HUES48 (cell line): ENCODE results near the gene ZBTB7C.

Experiments used
- H3K27ac ChIP-seq: one replicate; pipeline ENCODE4 v1.7.0; 2013; ENCODE audit warnings: low read depth, low read length, inconsistent platforms
- H3K27me3 ChIP-seq: 2 replicates; pipeline ENCODE4 v1.6.1; 2013; ENCODE audit warnings: mild to moderate bottlenecking, low read length; ENCODE audit not compliant: control insufficient read depth, insufficient read depth
- H3K36me3 ChIP-seq: 2 replicates; pipeline ENCODE4 v1.6.1; 2013; ENCODE audit warnings: low read length; ENCODE audit not compliant: control insufficient read depth, insufficient read depth
- H3K4me1 ChIP-seq: 2 replicates; pipeline ENCODE4 v1.6.1; 2013; ENCODE audit warnings: mild to moderate bottlenecking, low read length; ENCODE audit not compliant: control insufficient read depth, insufficient read depth
- H3K4me3 ChIP-seq: 2 replicates; pipeline ENCODE4 v1.5.1; 2013; ENCODE audit warnings: mild to moderate bottlenecking, low read depth, low read length
- H3K9ac ChIP-seq: 2 replicates; pipeline ENCODE4 v1.6.1; 2013; ENCODE audit warnings: mild to moderate bottlenecking, low read depth, low read length, moderate library complexity
- H3K9me3 ChIP-seq: 2 replicates; pipeline ENCODE4 v1.6.1; 2013; ENCODE audit warnings: low read length; ENCODE audit not compliant: control insufficient read depth, insufficient read depth

Gene ZBTB7C

GRCh38 chr18:48028696-48029095, 380.5 kb downstream of the ZBTB7C start:
- H3K9me3 ChIP-seq, result no peaks in the 10 kb centered on the region
- H3K9ac ChIP-seq, result no peak overlapping the region
- no peaks in the 10 kb centered on the region for H3K27me3 ChIP-seq
- peaks cover 8% of the 10 kb centered on the region; the same call in 1 of the 2 replicates for H3K4me1 ChIP-seq
- no peak overlapping the region for H3K27ac ChIP-seq
- H3K36me3 ChIP-seq, result no peaks in the 10 kb centered on the region
- no peak overlapping the region for H3K4me3 ChIP-seq

- no peak overlapping the region for H3K4me3 ChIP-seq
- peaks cover 8% of the 10 kb centered on the region; the same call in 1 of the 2 replicates for H3K4me1 ChIP-seq
- H3K9ac ChIP-seq, result no peak overlapping the region
- no peaks in the 10 kb centered on the region for H3K27me3 ChIP-seq
- H3K9me3 ChIP-seq, result no peaks in the 10 kb centered on the region
- H3K36me3 ChIP-seq, result no peaks in the 10 kb centered on the region
- H3K27ac ChIP-seq, result no peak overlapping the region
These were observed 381.1 kb downstream of the ZBTB7C start for GRCh38 chr18:48028081-48028480.

DNA sequence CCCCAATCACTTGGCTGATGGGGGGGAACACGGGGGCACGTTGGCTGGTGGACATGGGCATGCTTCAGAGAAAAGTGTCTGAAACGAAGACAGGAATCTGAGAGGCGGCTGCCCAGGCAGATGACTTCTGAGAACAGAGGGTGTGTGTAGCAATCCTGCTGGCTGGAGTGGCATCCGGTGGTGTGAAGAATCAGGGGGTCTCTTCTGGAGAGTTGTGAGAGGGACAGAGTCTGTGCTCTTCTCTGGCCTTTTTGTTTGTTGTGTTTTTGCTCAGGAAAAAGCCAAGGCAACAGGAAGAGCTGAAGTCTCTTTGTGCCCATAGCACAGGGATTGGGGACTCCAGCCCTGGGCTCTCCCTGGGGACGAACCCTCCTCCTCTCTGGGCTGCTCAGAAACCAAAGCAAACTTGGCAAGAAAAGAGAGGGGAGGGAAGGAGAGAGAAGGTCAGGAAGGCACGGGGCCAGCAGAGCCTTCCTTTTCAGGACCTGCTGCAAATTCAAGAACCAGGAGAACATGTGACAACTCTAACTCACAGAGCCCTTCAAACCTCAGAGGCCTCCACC, 381.7 kb downstream of the ZBTB7C start:
- Histone ChIP-seq H3K9me3 (no peaks in the 10 kb centered on the region), H3K27me3 (no peaks in the 10 kb centered on the region), H3K4me1 (peaks cover 11% of the 10 kb centered on the region; the same call in 1 of the 2 replicates), H3K27ac (no peak overlapping the region), H3K4me3 (no peak overlapping the region), H3K36me3 (no peaks in the 10 kb centered on the region), H3K9ac (no peak overlapping the region)

DNA sequence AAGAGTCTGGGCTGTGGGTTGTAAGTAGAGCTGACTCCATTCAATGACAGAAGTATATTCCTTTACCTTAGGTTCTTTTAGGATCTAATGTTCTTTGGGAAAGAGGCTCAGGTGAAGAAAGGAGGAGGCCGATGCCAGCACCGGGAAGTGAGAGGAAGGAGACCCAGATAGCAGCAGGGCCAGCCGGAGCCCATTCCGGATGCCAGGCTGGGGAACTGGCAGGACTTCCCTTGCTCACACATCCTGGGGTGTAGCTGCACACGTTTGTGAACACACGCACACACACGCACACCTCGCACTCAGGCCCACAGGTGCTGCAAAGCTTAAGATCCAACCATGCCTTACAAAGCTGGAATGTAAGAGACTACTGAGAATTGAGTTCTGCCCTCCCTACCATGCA, 383.0 kb downstream of the ZBTB7C start:
- Histone ChIP-seq H3K36me3 (no peaks in the 10 kb centered on the region), H3K9ac (no peak overlapping the region), H3K9me3 (no peaks in the 10 kb centered on the region), H3K4me3 (no peak overlapping the region), H3K27me3 (peaks cover 4% of the 10 kb centered on the region; the same call in 1 of the 2 replicates), H3K4me1 (peaks cover 9% of the 10 kb centered on the region), H3K27ac (no peak overlapping the region)

GRCh38 chr18:48024881-48025660, 384.1 kb downstream of the ZBTB7C start:
- Histone ChIP-seq H3K4me3 (no peak overlapping the region), H3K4me1 (peaks cover 8% of the 10 kb centered on the region), H3K27me3 (peaks cover 4% of the 10 kb centered on the region; the same call in 1 of the 2 replicates), H3K9ac (no peak overlapping the region), H3K9me3 (no peaks in the 10 kb centered on the region), H3K27ac (no peak overlapping the region), H3K36me3 (no peaks in the 10 kb centered on the region)

DNA sequence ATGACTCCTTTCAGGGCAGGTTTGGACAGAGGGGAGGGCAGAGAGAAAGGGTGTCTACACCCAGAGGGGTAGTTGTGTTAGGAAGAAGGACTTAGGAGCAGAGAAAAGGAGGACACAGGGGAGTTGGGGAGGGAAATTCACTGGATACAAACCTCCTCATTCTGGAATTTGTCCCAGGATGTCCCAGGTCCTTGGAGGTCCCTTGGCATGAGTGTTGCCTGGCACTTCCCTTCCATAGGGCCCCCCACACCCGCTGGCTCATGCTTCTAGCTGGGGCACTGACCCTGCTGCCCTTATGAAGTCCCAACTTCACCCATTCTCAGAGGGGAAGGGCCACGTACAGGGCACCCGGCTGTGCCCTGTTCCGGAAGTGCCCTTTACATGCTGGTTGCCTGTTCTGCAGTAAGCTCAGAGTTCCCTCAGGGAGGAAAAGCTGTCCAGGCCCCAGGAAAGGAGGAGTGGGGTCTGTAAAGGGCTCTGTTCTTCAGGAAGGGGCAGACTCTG, 385.1 kb downstream of the ZBTB7C start:
- no peak overlapping the region for H3K27ac ChIP-seq
- H3K27me3 ChIP-seq, result peaks cover 4% of the 10 kb centered on the region; the same call in 1 of the 2 replicates
- peaks cover 8% of the 10 kb centered on the region for H3K4me1 ChIP-seq
- no peaks in the 10 kb centered on the region for H3K9me3 ChIP-seq
- H3K4me3 ChIP-seq, result no peak overlapping the region
- H3K9ac ChIP-seq, result no peak overlapping the region
- no peaks in the 10 kb centered on the region for H3K36me3 ChIP-seq

- Histone ChIP-seq H3K27ac (no peak overlapping the region), H3K4me1 (peaks cover 8% of the 10 kb centered on the region), H3K9me3 (no peaks in the 10 kb centered on the region)
These were observed 385.7 kb downstream of the ZBTB7C start for GRCh38 chr18:48023334-48024008.

GRCh38 chr18:48022531-48023329, 386.5 kb downstream of the ZBTB7C start:
- Histone ChIP-seq H3K9ac (no peak overlapping the region), H3K27me3 (peaks cover 4% of the 10 kb centered on the region; the same call in 1 of the 2 replicates), H3K4me3 (no peak overlapping the region), H3K36me3 (no peaks in the 10 kb centered on the region), H3K4me1 (peaks cover 8% of the 10 kb centered on the region), H3K27ac (no peak overlapping the region), H3K9me3 (no peaks in the 10 kb centered on the region)

More at GRCh38 chr18:48023334-48024008, 385.7 kb downstream of the ZBTB7C start:
- H3K4me3 ChIP-seq, result no peak overlapping the region
- no peak overlapping the region for H3K9ac ChIP-seq
- no peaks in the 10 kb centered on the region for H3K36me3 ChIP-seq
- H3K27me3 ChIP-seq, result peaks cover 4% of the 10 kb centered on the region; the same call in 1 of the 2 replicates

DNA sequence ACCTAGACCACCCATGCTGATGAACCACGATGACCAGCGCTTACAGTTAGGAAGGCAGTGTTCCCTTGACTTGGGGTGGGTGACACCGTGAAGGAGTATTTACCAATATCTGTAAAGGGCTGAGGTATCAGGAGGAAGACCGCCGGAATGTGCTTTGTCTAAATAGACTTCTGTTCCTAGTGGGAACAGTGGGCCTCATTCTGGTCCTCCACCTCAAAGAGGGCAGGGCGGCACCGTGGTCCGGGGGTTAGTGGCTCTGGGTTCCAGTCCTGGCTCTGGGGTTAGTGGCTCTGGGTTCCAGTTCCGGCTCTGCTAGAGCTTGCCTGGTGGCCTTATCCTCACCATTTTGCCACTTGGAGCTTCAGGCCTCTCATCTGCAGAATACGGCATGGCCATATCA, 387.2 kb downstream of the ZBTB7C start:
- H3K9ac ChIP-seq, result no peak overlapping the region

DNA sequence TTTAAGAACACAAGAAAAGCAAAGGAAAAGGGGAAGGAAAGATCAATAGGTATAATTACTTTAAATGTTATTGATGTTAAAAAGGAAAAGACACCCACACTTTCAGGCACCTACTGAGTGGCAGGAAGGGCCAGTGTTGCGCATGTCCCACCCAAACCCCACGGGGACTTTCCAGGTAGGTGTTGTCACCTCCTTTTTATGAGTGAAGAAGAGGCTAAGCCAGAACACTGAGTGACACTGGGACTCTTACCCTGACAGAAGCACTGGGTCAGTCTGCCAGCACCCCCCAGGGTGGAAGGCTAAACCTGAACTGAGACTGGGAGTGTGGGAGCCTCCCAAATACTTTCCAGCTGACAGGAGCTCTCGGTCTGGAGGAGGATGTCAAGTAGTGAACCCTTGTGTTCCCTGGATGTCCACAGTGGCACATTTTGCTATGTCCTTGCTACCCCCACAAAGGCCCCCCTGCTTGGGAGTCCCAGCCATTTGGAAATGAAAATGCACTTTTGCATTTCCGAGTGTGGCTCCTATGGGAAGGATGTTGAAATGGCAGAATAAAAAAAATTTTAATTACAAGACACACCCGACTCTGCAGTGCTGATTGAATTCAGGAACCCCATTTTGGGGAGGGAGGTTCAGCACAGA, 387.8 kb downstream of the ZBTB7C start:
- H3K4me3 ChIP-seq, result no peak overlapping the region
- H3K9ac ChIP-seq, result no peak overlapping the region
- H3K27ac ChIP-seq, result no peak overlapping the region

More for the DNA sequence above, 387.2 kb downstream of the ZBTB7C start:
- Histone ChIP-seq H3K36me3 (no peaks in the 10 kb centered on the region), H3K27ac (no peak overlapping the region), H3K9me3 (no peaks in the 10 kb centered on the region), H3K4me1 (peaks cover 5% of the 10 kb centered on the region), H3K4me3 (no peak overlapping the region), H3K27me3 (peaks cover 4% of the 10 kb centered on the region; the same call in 1 of the 2 replicates)

More for the DNA sequence above, 387.8 kb downstream of the ZBTB7C start:
- H3K9me3 ChIP-seq, result no peaks in the 10 kb centered on the region
- H3K27me3 ChIP-seq, result peaks cover 4% of the 10 kb centered on the region; the same call in 1 of the 2 replicates
- H3K4me1 ChIP-seq, result peaks cover 3% of the 10 kb centered on the region
- H3K36me3 ChIP-seq, result no peaks in the 10 kb centered on the region
